IMR-90 (cell line): Measurements from ENCODE around the gene HYAL1. TPM values are rescaled to one million over a fixed set of nuclear protein-coding genes. Genes with fewer than 3 reads are reported as not detected.

Source experiments
- CTCF ChIP-seq: conservative IDR thresholded peaks from 2 replicates; pipeline ENCODE4 v1.5.1; 2012; ENCODE audit warnings: mild to moderate bottlenecking, low read depth, low read length, improper control_type of control experiment
- polyA plus RNA-seq, 3 experiments: library from polyadenylated mRNA; depleted of rRNA; stranded (reverse); fragments of >200 nt; gene quantifications; 2 replicates each; pipeline ENCODE4 v1.2.3, GENCODE V29; 2012; ENCODE audit warnings: low replicate concordance in 1 of 3
- total RNA-seq: library from RNA; depleted of rRNA; stranded (reverse); fragments of >200 nt; gene quantifications from 2 replicates; pipeline ENCODE4 v1.2.3, GENCODE V29; 2012

Gene HYAL1
- total and polyA plus RNA-seq, 2 of the 4 experiments (the other 2 are of a cell fraction), result 0.32 to 0.36 TPM

- peak; percentile 31; the same call in 1 of the 2 replicates for TF ChIP-seq CTCF
Observed at GRCh38 chr3:50298836-50299637, 4.3 kb downstream of the HYAL1 start, which contains the start of the genes HYAL3 and NAA80 (continued).
